ENCODE results near the gene LRFN4.

LRFN4 gene

GRCh38 chr11:66870616-66871520, 14.0 kb downstream of the LRFN4 start:
- no peak for DNase-seq
- ATAC-seq, result no peak

GRCh38 chr11:66871521-66871901, 14.6 kb downstream of the LRFN4 start:
- no peak for DNase-seq
- ATAC-seq, result no peak

GRCh38 chr11:66874232-66874631, 17.4 kb downstream of the LRFN4 start:
- no peak for DNase-seq
- ATAC-seq, result no peak

- DNase-seq (no peak), ATAC-seq (no peak)
These were observed 18.5 kb downstream of the LRFN4 start for GRCh38 chr11:66875378-66875777.

- no peak for DNase-seq
These were observed 20.9 kb downstream of the LRFN4 start for GRCh38 chr11:66877588-66878385.

GRCh38 chr11:66878474-66878873, 21.6 kb downstream of the LRFN4 start:
- no peak for ATAC-seq
- no peak for DNase-seq

More at GRCh38 chr11:66877588-66878385, 20.9 kb downstream of the LRFN4 start:
- no peak for ATAC-seq

GRCh38 chr11:66879000-66879399, 22.1 kb downstream of the LRFN4 start:
- DNase-seq, result no peak
- ATAC-seq, result no peak

- ATAC-seq (no peak), DNase-seq (no peak)
These were observed 22.7 kb downstream of the LRFN4 start for GRCh38 chr11:66879583-66879982.

GRCh38 chr11:66879999-66880398, 23.1 kb downstream of the LRFN4 start:
- DNase-seq (no peak), ATAC-seq (no peak)

GRCh38 chr11:66880496-66881450, 23.9 kb downstream of the LRFN4 start:
- no peak for DNase-seq
- no peak for ATAC-seq

- ATAC-seq (no peak), DNase-seq (no peak)
These were observed 24.6 kb downstream of the LRFN4 start for GRCh38 chr11:66881451-66881835.

GRCh38 chr11:66881927-66882452, 25.1 kb downstream of the LRFN4 start:
- ATAC-seq (no peak), DNase-seq (no peak)

GRCh38 chr11:66882561-66883015, 25.7 kb downstream of the LRFN4 start:
- ATAC-seq (no peak), DNase-seq (no peak)

GRCh38 chr11:66883016-66883965, 26.4 kb downstream of the LRFN4 start:
- peak; percentile 73 for ATAC-seq
- peak; percentile 84 for DNase-seq

- ATAC-seq (no peak), DNase-seq (no peak)
These were observed 27.6 kb downstream of the LRFN4 start for GRCh38 chr11:66884443-66884842.

GRCh38 chr11:66885469-66885868, 28.6 kb downstream of the LRFN4 start:
- no peak for ATAC-seq
- DNase-seq, result no peak

- ATAC-seq (no peak), DNase-seq (no peak)
These were observed 29.1 kb downstream of the LRFN4 start for GRCh38 chr11:66885950-66886440.

- ATAC-seq, result no peak
- DNase-seq, result no peak
These were observed 29.9 kb downstream of the LRFN4 start for GRCh38 chr11:66886671-66887221.

- ATAC-seq (no peak), DNase-seq (no peak)
These were observed 30.7 kb downstream of the LRFN4 start for GRCh38 chr11:66887526-66887925.

- ATAC-seq, result no peak
- no peak for DNase-seq
These were observed 31.4 kb downstream of the LRFN4 start for GRCh38 chr11:66888282-66888681.

Data from stimulated activated naive CD8-positive, alpha-beta T cell treated with anti-CD3 and anti-CD28 coated beads, Interleukin-15, Interleukin-2, amounts not matched to agents 100 U/mL and 50 U/mL, for 24 hours (primary cell).